OCI-LY1 (cell line): ENCODE data around the gene TMC6.

Experiments used
- CTCF ChIP-seq: fragments of 200-600 bp; sonication (generic), shearing (Covaris generic); IDR thresholded peaks from 2 replicates; pipeline ENCODE4 v1.5.1; 2017; ENCODE audit warnings: mild to moderate bottlenecking, antibody characterized with exemption, low read length, moderate library complexity, mixed read lengths
- EZH2 ChIP-seq: fragments of 200-600 bp; sonication (generic), shearing (Covaris generic); IDR thresholded peaks from 2 replicates; pipeline ENCODE4 v1.8.0; 2017; ENCODE audit warnings: borderline replicate concordance, mixed run types, mild to moderate bottlenecking, antibody characterized with exemption, low read length, moderate library complexity, mixed read lengths

GRCh38 chr17:78122931-78123249 is 5.7 kb downstream of the TMC6 start:
- no peak for TF ChIP-seq CTCF
- no peak for TF ChIP-seq EZH2
